PC-9 (cell line): ENCODE data around the gene ACOT12. TPM values are rescaled to one million over a fixed set of nuclear protein-coding genes. Genes with fewer than 3 reads are reported as not detected.

Experiments used
- BruUV-seq: library from RNA; stranded (reverse); fragments of 400-500 nt; replicated peaks from 2 replicates; lab custom pipeline; 2021; lab: Mats Ljungman, UMichigan
- CTCF ChIA-PET: fragments of 300-600 bp; sonication (Branson Sonifier 250); formaldehyde crosslinking; loops from one replicate; lab custom pipeline; 2022; ENCODE audit warnings: antibody characterized with exemption; lab: Charles Lee
- POLR2A ChIA-PET: fragments of 300-600 bp; sonication (Branson Sonifier 250); formaldehyde crosslinking; loops from one replicate; lab custom pipeline; 2022; ENCODE audit warnings: antibody characterized with exemption; ENCODE audit not compliant: unreplicated experiment; lab: Charles Lee
- DNase-seq, 2 experiments: peaks; one replicate each; pipeline versions ENCODE4 v3.0.0 to v3.0.0-alpha.2; 2015 to 2022; ENCODE audit warnings: mixed read lengths in 1 of 2
- H2AFZ ChIP-seq: fragments of 200-600 bp; sonication (generic); 2 replicates; pipeline ENCODE4 v1.8.1; 2017; ENCODE audit warnings: antibody characterized with exemption
- H3F3A ChIP-seq: fragments of 200-600 bp; sonication (generic); 2 replicates; pipeline ENCODE4 v1.8.1; 2017; ENCODE audit warnings: antibody characterized with exemption, mild to moderate bottlenecking, low read depth; ENCODE audit not compliant: insufficient read depth
- H3K27ac ChIP-seq: fragments of 200-600 bp; sonication (generic); 2 replicates; pipeline ENCODE4 v1.6.1; 2016; ENCODE audit warnings: mixed run types
- H3K27me3 ChIP-seq: fragments of 200-600 bp; sonication (generic); 2 replicates; pipeline ENCODE4 v1.6.1; 2016; ENCODE audit warnings: low read depth, mixed run types; ENCODE audit not compliant: insufficient read depth
- H3K36me3 ChIP-seq: fragments of 200-600 bp; sonication (generic); 2 replicates; pipeline ENCODE4 v1.6.1; 2016; ENCODE audit warnings: low read depth, mixed run types
- H3K4me1 ChIP-seq: fragments of 200-600 bp; sonication (generic); replicated peaks from 2 replicates; pipeline ENCODE4 v1.6.1; 2016; ENCODE audit warnings: mixed run types; ENCODE audit not compliant: insufficient read depth
- H3K4me2 ChIP-seq: fragments of 200-600 bp; sonication (generic); 2 replicates; pipeline ENCODE4 v1.6.1; 2017; ENCODE audit warnings: mixed run types
- H3K4me3 ChIP-seq: fragments of 200-600 bp; sonication (generic); 2 replicates; pipeline ENCODE4 v1.6.1; 2016; ENCODE audit warnings: mixed run types
- H3K79me2 ChIP-seq: fragments of 200-600 bp; sonication (generic); 2 replicates; pipeline ENCODE4 v1.6.1; 2017; ENCODE audit warnings: low read depth, mixed run types
- H3K9me2 ChIP-seq: fragments of 200-600 bp; sonication (generic); 2 replicates; pipeline ENCODE4 v1.8.1; 2017; ENCODE audit warnings: mild to moderate bottlenecking; ENCODE audit not compliant: insufficient read depth
- H3K9me3 ChIP-seq: fragments of 200-600 bp; sonication (generic); 2 replicates; pipeline ENCODE4 v1.8.1; 2016; ENCODE audit warnings: low read depth; ENCODE audit not compliant: insufficient read depth
- H4K20me1 ChIP-seq: fragments of 200-600 bp; sonication (generic); 2 replicates; pipeline ENCODE4 v1.8.1; 2017; ENCODE audit not compliant: insufficient read depth
- CTCF ChIP-seq: fragments of 200-600 bp; sonication (generic); conservative IDR thresholded peaks from 2 replicates; pipeline ENCODE4 v1.6.1; 2017; ENCODE audit warnings: mixed run types, antibody characterized with exemption, mild to moderate bottlenecking, moderate library complexity
- EZH2 ChIP-seq: fragments of 200-600 bp; sonication (generic); IDR thresholded peaks from 2 replicates; pipeline ENCODE4 v1.8.0; 2017; ENCODE audit warnings: antibody characterized with exemption, low read depth
- intact Hi-C: fragments of 100-400 bp; cut with micrococcal nuclease; formaldehyde crosslinking; loops from one replicate; pipeline ENCODE4 v1.10.0; 2022; ENCODE audit not compliant: unreplicated experiment
- total RNA-seq: library from RNA; stranded (reverse); gene quantifications from 2 replicates; pipeline ENCODE4 v1.2.3, GENCODE V29; 2021

The ACOT12 gene
- total RNA-seq, 1 experiment from 2014 or later, result not detected

- Histone ChIP-seq H3K4me2 (no peak overlapping the region), H2AFZ (no peak overlapping the region), H4K20me1 (no peaks in the 10 kb centered on the region), H3K9me3 (no peaks in the 10 kb centered on the region), H3K27ac (no peak overlapping the region), H3K4me3 (no peak overlapping the region), H3F3A (no peaks in the 10 kb centered on the region), H3K36me3 (no peaks in the 10 kb centered on the region), H3K4me1 (no peaks in the 10 kb centered on the region), H3K79me2 (no peaks in the 10 kb centered on the region), H3K27me3 (no peaks in the 10 kb centered on the region), H3K9me2 (no peaks in the 10 kb centered on the region)
- no TSS peak for BruUV-seq
- TF ChIP-seq EZH2, result no peak
- TF ChIP-seq CTCF, result no peak
- ChIA-PET CTCF (no interaction called here), POLR2A (interaction anchor here (0.5 kb wide), 1 partner anchor 1253 kb away, joined by 5 read pairs; no protein-coding TSS in a partner anchor)
- DNase-seq, result no peak
- intact Hi-C loops, result no loop called here
Measured at GRCh38 chr5:81405126-81405891, 11.4 kb upstream of the ACOT12 start.

- Histone ChIP-seq H3K27ac (no peak overlapping the region), H3K9me2 (no peaks in the 10 kb centered on the region), H4K20me1 (no peaks in the 10 kb centered on the region), H3K4me3 (no peak overlapping the region), H3K36me3 (no peaks in the 10 kb centered on the region), H3K27me3 (no peaks in the 10 kb centered on the region), H3K9me3 (no peaks in the 10 kb centered on the region), H2AFZ (no peak overlapping the region), H3K4me1 (no peaks in the 10 kb centered on the region), H3F3A (no peaks in the 10 kb centered on the region), H3K4me2 (no peak overlapping the region), H3K79me2 (no peaks in the 10 kb centered on the region)
- no TSS peak for BruUV-seq
- TF ChIP-seq EZH2 (no peak), CTCF (no peak)
- ChIA-PET POLR2A (no interaction called here), CTCF (no interaction called here)
- no peak for DNase-seq
- intact Hi-C loops, result no loop called here
Measured at GRCh38 chr5:81402192-81402930, 8.4 kb upstream of the ACOT12 start.

GRCh38 chr5:81401266-81401665 lies 7.3 kb upstream of the ACOT12 start:
- no peak for TF ChIP-seq EZH2
- TF ChIP-seq CTCF, result no peak
- Histone ChIP-seq H3F3A (no peaks in the 10 kb centered on the region), H3K9me3 (no peaks in the 10 kb centered on the region), H4K20me1 (no peaks in the 10 kb centered on the region), H3K27me3 (no peaks in the 10 kb centered on the region), H3K4me3 (no peak overlapping the region), H3K9me2 (no peaks in the 10 kb centered on the region), H3K4me1 (no peaks in the 10 kb centered on the region), H3K36me3 (no peaks in the 10 kb centered on the region), H2AFZ (no peak overlapping the region), H3K27ac (no peak overlapping the region), H3K4me2 (no peak overlapping the region), H3K79me2 (no peaks in the 10 kb centered on the region)
- DNase-seq, result no peak
- BruUV-seq, result no TSS peak
- intact Hi-C loops, result no loop called here
- ChIA-PET CTCF (interaction anchor here (0.6 kb wide), 1 partner anchor 106 kb away, joined by 3 read pairs; no protein-coding TSS in a partner anchor), POLR2A (no interaction called here)
